HG03045 (cell line): Measurements from ENCODE around the gene HEPHL1.
"Not testable (repeated sequence)": the region's sequence is repeated elsewhere in the genome, so short reads cannot be mapped to it uniquely, and the experiment has no call there.

Experiments used
- ATAC-seq: cut with Tn5 transposase; IDR thresholded peaks from one replicate; pipeline ENCODE4 v1.9.1; 2021; ENCODE audit warnings: mild to moderate bottlenecking, moderate library complexity; ENCODE audit not compliant: unreplicated experiment

The HEPHL1 gene

GRCh38 chr11:94149431-94150017, 128.4 kb downstream of the HEPHL1 start:
- ATAC-seq, result no peak

DNA sequence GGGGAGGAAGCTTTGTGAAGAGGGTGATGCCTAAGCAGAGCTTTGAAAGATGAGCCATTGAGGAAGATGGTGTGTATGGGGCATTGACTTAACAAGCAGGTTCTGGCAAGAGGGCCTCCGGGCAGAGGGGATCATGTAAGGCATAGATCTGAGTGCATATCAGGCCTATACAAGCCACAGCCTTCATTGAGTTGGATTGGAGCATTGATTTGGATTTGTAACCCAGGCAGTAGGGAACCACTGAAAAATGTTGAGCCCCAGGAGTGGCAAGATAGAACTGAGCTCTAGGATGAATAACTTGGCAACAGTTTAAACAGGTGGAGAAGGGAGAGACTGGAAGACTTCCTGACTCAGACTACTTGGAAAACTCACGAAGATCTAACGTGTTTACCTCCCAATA, 128.9 kb downstream of the HEPHL1 start:
- no peak for ATAC-seq

GRCh38 chr11:94150704-94151685, 129.8 kb downstream of the HEPHL1 start:
- no peak for ATAC-seq

GRCh38 chr11:94151903-94152677, 130.9 kb downstream of the HEPHL1 start:
- peak; percentile 70 for ATAC-seq

DNA sequence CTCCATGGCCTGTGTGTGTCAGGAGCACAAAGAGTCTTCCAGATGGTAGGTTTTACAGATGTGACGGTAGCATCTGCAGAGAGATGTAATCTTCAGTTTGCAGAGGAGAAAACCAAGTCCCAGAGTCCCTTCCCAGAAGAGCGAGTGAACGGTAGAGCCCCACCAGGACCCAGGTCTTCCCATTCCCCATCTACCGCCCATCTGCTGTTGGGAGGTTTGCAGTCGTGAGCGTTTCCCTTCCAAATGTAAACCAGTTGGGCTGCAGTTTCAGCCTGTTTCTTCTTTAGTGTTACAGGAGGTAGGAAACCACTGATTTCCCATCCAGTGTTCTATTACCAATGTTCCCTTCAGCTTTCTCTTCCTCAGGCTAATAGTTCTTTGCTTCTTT, 131.5 kb downstream of the HEPHL1 start:
- ATAC-seq, result peak; percentile 15

GRCh38 chr11:94153320-94153719, 132.2 kb downstream of the HEPHL1 start:
- no peak for ATAC-seq

GRCh38 chr11:94154095-94154856, 133.1 kb downstream of the HEPHL1 start:
- ATAC-seq, result no peak

DNA sequence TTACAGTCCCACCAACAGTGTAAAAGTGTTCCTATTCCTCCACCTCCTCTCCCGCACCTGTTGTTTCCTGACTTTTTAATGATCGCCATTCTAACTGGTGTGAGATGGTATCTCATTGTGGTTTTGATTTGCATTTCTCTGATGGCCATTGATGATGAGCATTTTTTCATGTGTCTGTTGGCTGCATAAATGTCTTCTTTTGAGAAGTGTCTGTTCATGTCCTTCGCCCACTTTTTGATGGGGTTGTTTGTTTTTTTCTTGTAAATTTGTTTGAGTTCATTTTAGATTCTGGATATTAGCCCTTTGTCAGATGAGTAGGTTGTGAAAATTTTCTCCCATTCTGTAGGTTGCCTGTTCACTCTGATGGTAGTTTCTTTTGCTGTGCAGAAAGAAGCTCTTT, 136.2 kb downstream of the HEPHL1 start:
- not testable (repeated sequence) for ATAC-seq
